ENCODE results near the gene SACS. TPM values are rescaled to one million over a fixed set of nuclear protein-coding genes. Genes with fewer than 3 reads are reported as not detected.

The SACS gene
- total RNA-seq, 2 donors from 2014 or later, result 31.5 to 33.4 TPM

DNA sequence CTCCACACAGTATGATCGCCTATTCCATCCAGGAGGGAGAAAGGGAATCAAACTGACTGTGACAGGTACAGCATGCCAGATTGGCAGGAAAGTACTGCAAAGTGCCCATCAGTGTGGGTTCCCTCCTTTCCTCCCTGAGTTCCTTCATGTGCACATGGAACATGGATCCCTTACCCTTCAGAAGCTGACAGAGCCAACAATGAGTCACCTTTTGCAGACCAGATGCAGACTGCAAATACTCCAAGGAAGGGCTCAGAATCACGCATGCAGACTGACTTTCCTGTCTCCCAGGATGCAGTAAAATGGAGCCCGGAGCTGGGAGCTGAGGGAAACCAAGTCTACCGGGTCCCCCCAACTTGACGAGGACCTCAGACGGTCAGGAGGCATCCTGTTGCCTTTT, 41.8 kb downstream of the SACS start:
- no peaks in the 10 kb centered on the region for H3K9me3 Mint-ChIP-seq
- ATAC-seq, result no peak
- H3K27ac Mint-ChIP-seq, result no peak overlapping the region
- H3K36me3 Mint-ChIP-seq, result peaks cover 0 to 2% of the 10 kb centered on the region in 2 donors
- no peak for DNase-seq (ENCODE audit: low spot score in 2 of 2)

DNA sequence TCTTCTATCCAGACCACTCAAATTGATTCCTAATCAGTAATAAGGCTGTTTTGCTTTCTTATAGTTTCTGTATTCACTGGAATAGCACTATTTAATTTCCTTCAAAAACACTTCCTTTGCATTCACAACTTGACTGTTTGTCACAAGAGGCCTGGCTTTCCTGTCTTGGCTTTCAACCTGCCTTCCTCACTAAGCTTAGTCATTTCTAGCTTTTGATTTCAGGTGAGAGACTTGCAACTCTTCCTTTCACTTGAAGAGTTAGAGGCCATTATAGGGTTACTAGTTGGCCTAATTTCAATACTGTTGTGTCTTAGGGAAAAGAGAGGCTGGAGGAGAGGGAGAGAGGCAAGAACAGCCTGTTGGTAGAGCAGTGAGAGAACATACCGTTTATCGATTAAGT, 47.0 kb downstream of the SACS start:
- ATAC-seq (peak; percentile 74 to 86), DNase-seq (ENCODE audit: low spot score in 2 of 2) (no peak)
- H3K9me3 Mint-ChIP-seq, result no peaks in the 10 kb centered on the region
- H3K36me3 Mint-ChIP-seq, result peaks cover 0 to 12% of the 10 kb centered on the region in 2 donors
- H3K27ac Mint-ChIP-seq, result no peak overlapping the region

DNA sequence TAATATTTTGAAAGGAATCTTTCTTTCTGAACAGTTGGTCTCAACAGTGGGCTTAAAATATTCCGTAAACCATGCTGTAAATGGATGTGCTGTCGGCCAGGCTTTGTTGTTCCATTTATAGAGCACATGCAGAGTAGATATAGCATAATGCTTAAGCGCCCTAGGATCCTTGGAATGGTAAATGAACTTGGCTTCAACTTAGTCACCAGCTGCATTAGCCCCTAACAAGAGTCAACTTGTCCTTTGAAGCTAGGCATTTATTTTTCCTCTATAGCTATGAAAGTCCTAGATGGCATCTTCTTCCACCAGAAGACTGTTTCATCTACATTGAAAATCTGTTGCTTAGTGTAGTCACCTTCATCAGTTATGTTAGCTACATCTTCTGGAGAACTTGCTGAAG, 47.6 kb downstream of the SACS start:
- ATAC-seq, result peak in 1 of 2 donors; percentile 10
- H3K27ac Mint-ChIP-seq, result no peak overlapping the region
- peaks cover 0 to 12% of the 10 kb centered on the region in 2 donors for H3K36me3 Mint-ChIP-seq
- no peaks in the 10 kb centered on the region for H3K9me3 Mint-ChIP-seq
- no peak for DNase-seq (ENCODE audit: low spot score in 2 of 2)

DNA sequence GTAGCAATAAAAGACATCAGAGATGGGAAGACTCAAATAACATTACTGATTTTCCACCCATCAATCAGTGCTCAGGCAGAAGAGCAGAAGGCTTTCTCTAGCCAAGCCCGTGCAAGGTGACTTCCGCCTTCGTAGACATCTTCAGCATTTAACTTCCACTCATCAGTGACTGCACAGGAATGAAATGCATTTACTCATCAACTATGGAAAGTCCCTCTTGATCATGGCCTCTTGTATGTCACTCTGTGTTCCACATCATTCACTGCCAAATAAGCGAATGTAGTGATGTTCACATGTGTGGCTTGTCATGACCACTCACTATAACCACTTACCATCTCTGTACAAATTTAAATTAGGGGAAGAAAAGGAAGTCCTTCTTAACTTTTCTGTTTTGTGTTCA, 49.4 kb downstream of the SACS start:
- H3K9me3 Mint-ChIP-seq, result no peaks in the 10 kb centered on the region
- H3K27ac Mint-ChIP-seq, result no peak overlapping the region
- DNase-seq (ENCODE audit: low spot score in 2 of 2) (no peak), ATAC-seq (peak; percentile 84 to 93)
- H3K36me3 Mint-ChIP-seq, result peaks cover 0 to 15% of the 10 kb centered on the region in 2 donors

DNA sequence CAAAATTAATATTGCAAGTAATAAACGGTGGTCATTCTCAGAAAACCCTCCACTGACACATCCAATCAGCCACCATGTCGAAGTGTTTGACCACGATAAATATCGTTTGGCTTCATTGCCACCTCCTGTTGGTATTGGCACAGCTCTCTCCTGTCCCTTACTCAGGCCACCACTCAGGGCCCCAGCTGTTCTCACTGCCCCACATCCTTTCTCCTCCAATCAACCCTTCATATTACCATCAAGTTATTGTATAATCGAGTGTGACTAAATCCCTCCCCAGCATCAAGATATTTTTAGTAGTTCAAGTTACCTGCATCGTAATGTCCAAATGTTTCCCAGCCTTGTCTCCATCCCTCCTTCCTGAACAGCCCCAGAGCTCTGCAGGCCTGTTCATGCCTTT, 50.4 kb downstream of the SACS start:
- Mint-ChIP-seq H3K9me3 (no peaks in the 10 kb centered on the region), H3K27ac (no peak overlapping the region), H3K36me3 (peaks cover 0 to 19% of the 10 kb centered on the region in 2 donors)
- DNase-seq (ENCODE audit: low spot score in 2 of 2), result no peak
- no peak for ATAC-seq

DNA sequence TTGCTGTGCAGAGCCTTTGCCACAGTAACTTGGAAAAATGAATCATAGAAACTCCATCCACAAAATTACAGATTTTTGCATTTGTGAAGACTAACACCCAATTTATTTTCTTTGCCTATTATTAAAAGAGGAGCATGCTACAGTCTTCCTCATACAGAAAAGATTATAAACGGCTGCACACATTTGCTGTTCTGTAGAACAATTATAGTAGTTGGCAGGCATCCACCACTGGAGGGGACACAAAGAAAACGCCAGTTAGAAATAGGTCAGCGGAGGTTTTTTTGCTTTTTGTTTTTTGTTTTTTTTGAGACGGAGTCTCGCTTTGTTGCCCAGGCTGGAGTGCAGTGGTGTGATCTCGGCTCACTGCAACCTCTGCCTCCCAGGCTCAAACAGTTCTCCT, 51.6 kb downstream of the SACS start:
- no peak overlapping the region for H3K27ac Mint-ChIP-seq
- DNase-seq (ENCODE audit: low spot score in 2 of 2), result no peak
- H3K9me3 Mint-ChIP-seq, result no peaks in the 10 kb centered on the region
- ATAC-seq, result no peak
- peaks cover 0 to 26% of the 10 kb centered on the region in 2 donors for H3K36me3 Mint-ChIP-seq

DNA sequence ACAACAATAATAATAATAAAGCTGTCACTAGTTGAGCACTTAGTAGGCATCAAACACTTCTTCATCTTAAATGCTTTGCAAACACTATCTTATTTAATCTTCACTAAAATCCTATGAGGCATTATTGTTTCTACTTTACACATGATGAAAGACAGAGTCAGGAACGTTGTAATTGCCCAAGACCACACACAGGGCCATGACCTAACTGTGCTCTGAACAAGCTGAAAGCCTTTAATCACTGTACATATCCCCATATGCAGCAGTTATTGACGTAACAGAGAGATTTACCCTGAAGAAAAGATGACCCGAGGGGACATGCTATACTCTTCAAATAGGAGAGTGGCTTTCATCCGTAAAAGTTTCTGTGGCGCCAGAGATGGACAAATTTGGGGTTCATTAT, 53.0 kb downstream of the SACS start:
- Mint-ChIP-seq H3K9me3 (no peaks in the 10 kb centered on the region), H3K36me3 (peaks cover 0 to 20% of the 10 kb centered on the region in 2 donors), H3K27ac (no peak overlapping the region)
- DNase-seq (ENCODE audit: low spot score in 2 of 2) (no peak), ATAC-seq (no peak)

DNA sequence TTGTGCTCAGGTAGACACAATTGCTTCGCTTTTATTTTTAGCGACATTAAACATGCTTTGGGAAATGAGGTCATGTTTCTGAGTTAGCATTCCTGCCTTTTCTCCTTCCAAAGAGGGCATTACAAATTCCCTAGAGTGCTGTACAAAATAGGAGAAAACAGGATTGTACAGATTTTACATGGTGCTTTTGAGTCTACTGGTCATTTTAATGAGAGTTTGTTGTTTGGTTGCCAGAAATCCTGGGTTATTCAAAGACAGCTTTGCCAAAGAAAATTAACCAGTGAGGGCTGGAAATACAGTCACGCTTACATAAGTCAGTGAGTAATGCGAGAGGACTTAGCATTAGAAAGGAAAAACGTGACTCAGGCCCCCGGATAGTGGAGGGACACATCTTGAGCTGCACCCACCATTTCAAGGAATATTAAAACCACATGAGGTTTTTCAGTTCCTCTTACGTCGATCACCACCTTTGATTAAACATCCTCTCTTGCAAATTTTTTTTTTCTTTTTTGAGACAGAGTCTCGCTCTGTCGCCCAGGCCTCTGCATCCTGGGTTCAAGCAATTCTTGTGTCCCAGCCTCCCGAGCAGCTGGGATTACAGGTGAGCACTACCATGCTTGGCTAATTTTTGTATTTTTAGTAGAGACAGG, 55.4 kb downstream of the SACS start:
- H3K27ac Mint-ChIP-seq, result peak overlapping the region in 1 of 2 donors; percentile 41
- ATAC-seq (peak; percentile 27 to 44), DNase-seq (ENCODE audit: low spot score in 2 of 2) (peak in 1 of 2 donors; percentile 24)
- H3K36me3 Mint-ChIP-seq, result peaks cover 0 to 15% of the 10 kb centered on the region in 2 donors
- no peaks in the 10 kb centered on the region for H3K9me3 Mint-ChIP-seq

DNA sequence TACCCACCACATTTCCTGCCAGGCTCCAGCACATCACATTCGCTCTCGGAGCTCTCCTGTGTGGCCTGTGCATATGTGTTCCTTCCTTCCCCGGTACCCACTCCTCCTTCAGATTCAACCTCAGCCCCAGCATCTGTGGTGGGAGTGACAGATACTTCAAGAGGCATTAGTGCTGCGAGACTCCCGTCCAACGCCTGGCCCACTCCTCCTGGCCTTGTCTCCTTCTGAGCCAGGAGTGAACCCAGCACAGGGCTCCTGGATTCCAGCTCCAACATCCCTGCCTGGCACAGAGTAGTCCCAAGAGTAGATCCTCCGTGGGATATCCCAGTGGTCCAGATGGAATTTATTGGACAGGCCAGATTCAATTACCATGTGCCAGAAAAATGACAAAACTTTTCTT, 55.9 kb downstream of the SACS start:
- no peak for ATAC-seq
- H3K27ac Mint-ChIP-seq, result no peak overlapping the region
- peaks cover 0 to 20% of the 10 kb centered on the region in 2 donors for H3K36me3 Mint-ChIP-seq
- H3K9me3 Mint-ChIP-seq, result no peaks in the 10 kb centered on the region
- DNase-seq (ENCODE audit: low spot score in 2 of 2), result no peak

DNA sequence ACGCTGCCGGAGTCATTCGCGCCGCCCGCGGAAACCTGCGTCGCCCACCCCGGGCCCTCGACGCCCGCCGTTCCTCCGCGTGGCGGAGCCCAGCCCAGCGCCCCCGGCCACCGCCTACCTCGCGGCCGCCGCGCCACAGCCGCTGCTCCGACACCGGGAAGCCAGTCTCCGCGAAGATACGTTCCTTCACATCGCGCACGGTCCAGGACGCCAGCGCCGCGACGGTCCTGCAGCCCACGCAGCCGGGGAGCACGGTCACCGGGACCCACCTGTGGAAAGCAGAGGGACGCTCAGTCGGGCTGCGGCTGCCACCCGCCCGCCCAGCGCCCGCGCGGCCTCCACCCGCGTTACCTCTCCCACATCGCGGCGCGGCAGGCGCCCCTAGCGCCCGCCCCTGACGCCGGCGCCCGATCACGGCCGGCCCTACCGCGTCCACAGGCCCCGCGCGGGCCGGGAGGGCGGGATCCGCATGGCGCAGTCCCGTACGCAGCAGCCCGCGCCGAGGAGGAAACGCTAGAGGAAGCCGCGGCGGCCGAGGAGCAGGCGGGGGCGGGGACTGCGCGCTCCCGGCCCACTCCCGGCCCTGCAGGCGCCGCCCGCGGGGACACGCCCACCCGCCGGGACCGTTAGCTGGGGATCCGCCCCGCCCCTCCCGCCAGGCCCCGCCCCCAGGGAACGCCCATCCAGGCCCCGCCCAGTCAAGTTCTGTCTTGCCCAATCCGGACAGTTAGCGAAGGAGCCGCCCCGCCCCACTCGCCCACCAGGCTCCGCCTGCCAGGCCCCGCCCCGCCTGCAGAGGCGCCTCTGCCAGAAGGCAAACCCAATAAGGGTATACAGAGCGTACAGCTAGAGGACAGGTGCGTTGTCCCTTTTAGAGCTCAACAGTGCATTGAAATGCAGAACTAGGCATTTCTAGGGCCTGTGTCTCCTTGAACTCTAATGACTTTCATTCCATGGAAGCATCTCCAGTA, 58.2 kb downstream of the SACS start:
- ATAC-seq, result peak; percentile 89 to 92
- H3K36me3 Mint-ChIP-seq, result peaks cover 8 to 22% of the 10 kb centered on the region in 2 donors
- no peaks in the 10 kb centered on the region for H3K9me3 Mint-ChIP-seq
- DNase-seq (ENCODE audit: low spot score in 2 of 2), result peak; percentile 92 to 95
- H3K27ac Mint-ChIP-seq, result no peak overlapping the region

DNA sequence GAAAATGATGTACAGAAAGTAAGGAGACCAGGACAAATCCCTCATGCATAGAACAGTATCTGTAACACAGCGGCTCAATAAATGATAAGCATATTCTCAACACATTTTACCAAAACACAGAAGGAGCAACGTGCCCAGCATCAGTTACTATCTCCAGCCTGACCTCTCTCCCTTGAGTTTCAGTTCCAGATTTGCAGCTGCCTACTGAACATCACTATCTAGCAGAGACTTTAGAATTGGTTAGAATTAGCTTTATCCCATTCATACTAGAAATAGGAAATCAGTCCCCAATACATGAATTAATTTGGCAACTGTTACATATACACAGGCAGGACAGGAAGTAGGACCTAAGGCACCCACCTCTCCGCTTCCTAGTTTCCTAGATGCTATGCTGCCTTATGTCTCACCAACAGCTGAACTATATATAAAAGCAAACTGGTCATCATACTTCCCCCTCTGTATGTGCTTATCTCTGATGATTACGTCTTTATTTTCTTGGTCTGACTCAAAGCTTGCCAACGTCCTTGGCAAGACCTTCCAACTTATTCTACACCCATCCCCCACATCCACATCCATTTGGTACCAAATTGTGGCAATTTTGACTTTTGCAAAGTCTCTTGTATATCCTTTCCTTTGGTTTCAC, 61.1 kb downstream of the SACS start:
- Mint-ChIP-seq H3K9me3 (no peaks in the 10 kb centered on the region), H3K27ac (no peak overlapping the region), H3K36me3 (peaks cover 15 to 17% of the 10 kb centered on the region in 2 donors)
- DNase-seq (ENCODE audit: low spot score in 2 of 2) (no peak), ATAC-seq (no peak)

DNA sequence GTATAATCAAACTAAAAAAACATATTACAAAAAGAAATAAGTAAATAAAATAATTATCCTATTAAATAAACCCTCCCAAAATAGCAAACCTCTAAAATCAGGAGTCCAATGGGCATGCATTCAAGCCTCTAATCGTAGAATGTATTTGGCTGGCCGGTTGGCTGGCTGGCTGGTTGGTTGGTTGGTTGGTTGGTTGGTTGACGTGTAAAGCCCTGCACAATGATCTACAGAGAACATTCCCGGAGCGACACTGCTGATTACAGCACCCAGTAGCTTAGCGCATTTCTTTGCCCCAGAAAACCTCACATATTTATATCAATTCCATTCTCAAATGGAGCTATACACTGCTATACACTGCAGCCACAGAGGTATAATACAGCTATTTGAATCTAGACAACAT, 65.6 kb downstream of the SACS start:
- Mint-ChIP-seq H3K36me3 (peaks cover 36 to 40% of the 10 kb centered on the region in 2 donors), H3K9me3 (no peaks in the 10 kb centered on the region), H3K27ac (no peak overlapping the region)
- ATAC-seq (no peak), DNase-seq (ENCODE audit: low spot score in 2 of 2) (no peak)

DNA sequence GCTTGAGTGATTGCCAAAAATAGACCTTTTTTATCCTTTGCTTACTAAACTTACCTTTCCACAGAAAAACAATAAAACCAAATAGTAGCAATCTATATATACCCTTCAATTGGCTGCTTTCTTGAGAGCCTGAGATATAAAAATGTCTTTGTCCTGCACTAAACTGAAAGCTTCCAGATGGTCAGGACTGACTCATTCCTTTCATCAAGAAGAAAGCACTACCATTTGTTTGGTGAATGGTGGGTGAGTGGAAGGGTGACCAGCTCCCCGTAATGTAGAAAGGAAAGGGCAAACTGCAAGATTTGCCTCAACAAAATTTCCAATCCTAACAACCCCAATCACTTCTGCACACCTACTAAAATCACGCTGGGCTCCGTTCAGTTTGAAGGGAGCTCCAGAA, 67.8 kb downstream of the SACS start:
- no peak for DNase-seq (ENCODE audit: low spot score in 2 of 2)
- no peaks in the 10 kb centered on the region for H3K9me3 Mint-ChIP-seq
- peaks cover 32 to 35% of the 10 kb centered on the region in 2 donors for H3K36me3 Mint-ChIP-seq
- no peak for ATAC-seq
- no peak overlapping the region for H3K27ac Mint-ChIP-seq

DNA sequence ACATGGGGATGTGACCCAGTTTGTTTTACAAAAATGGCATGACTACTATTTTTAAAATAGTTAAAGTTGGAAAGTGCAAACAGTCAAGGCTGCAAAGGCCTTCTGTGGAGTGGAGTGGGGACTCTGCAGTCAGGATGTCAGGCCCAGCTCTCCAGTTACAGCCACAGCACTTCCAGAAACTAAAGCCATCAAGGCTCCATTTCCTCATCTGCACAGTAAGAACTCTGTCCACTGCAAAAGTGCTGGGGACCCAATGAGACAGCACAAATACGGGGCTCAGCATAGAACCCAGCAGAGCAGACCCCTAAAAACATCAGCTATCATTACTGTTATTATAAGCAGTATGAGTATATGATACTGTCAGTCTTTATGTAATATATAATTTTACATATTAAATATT, 73.6 kb downstream of the SACS start:
- Mint-ChIP-seq H3K9me3 (no peaks in the 10 kb centered on the region), H3K36me3 (peaks cover 20 to 22% of the 10 kb centered on the region in 2 donors), H3K27ac (no peak overlapping the region)
- DNase-seq (ENCODE audit: low spot score in 2 of 2) (no peak), ATAC-seq (no peak)

DNA sequence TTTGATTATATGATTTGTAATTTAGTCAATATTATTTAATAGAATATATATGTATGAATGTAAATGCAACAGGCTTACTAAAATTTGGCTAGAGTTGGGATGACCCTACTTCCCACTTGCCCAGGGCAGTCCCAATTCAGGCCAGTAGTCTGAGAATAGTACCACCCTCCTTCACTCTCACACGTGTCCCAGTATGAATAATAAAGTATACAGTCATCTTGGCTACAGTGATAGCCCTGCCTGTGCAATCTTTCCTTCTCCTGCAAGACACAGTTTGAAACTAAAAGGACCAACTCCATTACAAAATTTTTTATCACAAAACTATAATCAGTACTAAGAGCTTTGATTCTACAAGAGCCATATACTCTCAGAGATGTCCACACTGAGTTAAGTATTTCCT, 76.2 kb downstream of the SACS start:
- no peak overlapping the region for H3K27ac Mint-ChIP-seq
- peaks cover 24 to 30% of the 10 kb centered on the region in 2 donors for H3K36me3 Mint-ChIP-seq
- ATAC-seq (no peak), DNase-seq (ENCODE audit: low spot score in 2 of 2) (no peak)
- peaks cover 0 to under 1% of the 10 kb centered on the region in 2 donors for H3K9me3 Mint-ChIP-seq

DNA sequence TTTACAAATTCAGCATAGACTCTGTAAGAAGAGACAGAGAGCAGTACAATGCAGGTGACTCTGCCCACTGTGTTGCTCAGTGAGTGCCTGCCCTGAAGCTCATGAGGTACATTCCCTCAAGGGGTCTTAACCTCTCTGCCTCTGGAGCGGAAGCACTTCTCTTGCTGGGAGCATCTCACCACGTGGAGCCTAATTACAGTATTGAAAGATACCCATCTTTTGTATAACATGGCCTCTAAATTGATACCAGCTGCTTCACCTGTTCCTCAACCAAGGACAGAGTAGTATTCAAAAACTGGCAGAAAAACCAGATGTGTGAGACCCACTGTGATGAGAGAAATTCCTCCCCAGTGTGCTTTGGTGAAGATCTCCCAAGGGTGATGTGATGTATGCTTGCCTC, 77.1 kb downstream of the SACS start:
- H3K9me3 Mint-ChIP-seq, result peaks cover 0 to 4% of the 10 kb centered on the region in 2 donors
- H3K36me3 Mint-ChIP-seq, result peaks cover 34 to 40% of the 10 kb centered on the region in 2 donors
- DNase-seq (ENCODE audit: low spot score in 2 of 2), result no peak
- no peak overlapping the region for H3K27ac Mint-ChIP-seq
- no peak for ATAC-seq

DNA sequence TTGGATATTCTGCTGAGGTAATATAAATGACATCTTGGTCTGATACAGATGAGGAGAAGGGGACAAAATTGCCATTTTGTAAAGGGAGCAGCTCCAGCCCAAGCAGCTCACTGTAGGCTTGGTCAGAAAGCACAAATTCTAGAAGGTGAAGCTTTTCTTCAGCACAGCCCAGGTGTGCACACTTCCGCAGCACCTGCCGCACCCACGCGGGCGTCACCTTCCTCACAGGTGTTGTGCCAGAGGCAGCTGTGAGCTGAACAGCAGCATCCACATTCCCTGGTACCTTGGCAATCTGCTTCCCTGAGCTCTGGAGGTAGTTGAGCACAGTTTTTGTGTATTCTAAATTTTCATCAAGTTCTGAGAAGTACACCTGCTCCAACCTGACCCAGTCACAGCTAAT, 79.0 kb downstream of the SACS start:
- DNase-seq (ENCODE audit: low spot score in 2 of 2) (no peak), ATAC-seq (no peak)
- H3K27ac Mint-ChIP-seq, result no peak overlapping the region
- peaks cover 0 to 4% of the 10 kb centered on the region in 2 donors for H3K9me3 Mint-ChIP-seq
- peaks cover 53 to 58% of the 10 kb centered on the region in 2 donors for H3K36me3 Mint-ChIP-seq

All from activated naive CD4-positive, alpha-beta T cell treated with anti-CD3 and anti-CD28 coated beads, Interleukin-2, amount 50 U/mL, for 72 hours (primary cell).